ENCODE measurements around the gene ZNF575. TPM values are rescaled to one million over a fixed set of nuclear protein-coding genes. Genes with fewer than 3 reads are reported as not detected.

The ZNF575 gene
- total and polyA plus RNA-seq, 4 donors = 0.08 to 1.0 (median 0.49) TPM

- Histone ChIP-seq H3K27me3 (ENCODE audit: control insufficient read depth in 4 of 4, insufficient read depth in 4 of 4, low read length in 3 of 4) (no peaks in the 10 kb centered on the region), H3K9ac (ENCODE audit: low read depth in 1 of 2, low read length in 2 of 2) (no peak overlapping the region), H3K4me1 (ENCODE audit: control insufficient read depth in 4 of 4, insufficient read depth in 4 of 4, low read length in 3 of 4) (peaks cover 17 to 57% (median 38%) of the 10 kb centered on the region in 4 donors), H3K4me3 (ENCODE audit: low read depth in 1 of 3, low read length in 3 of 3) (no peak overlapping the region), H3K9me3 (ENCODE audit: control insufficient read depth in 4 of 4, low read length in 3 of 4) (no peaks in the 10 kb centered on the region), H3K36me3 (ENCODE audit: control insufficient read depth in 4 of 4, insufficient read depth in 3 of 4, low read depth in 1 of 4, low read length in 3 of 4) (peaks cover 0 to 1% (median 0%) of the 10 kb centered on the region in 4 donors), H3K27ac (ENCODE audit: low read depth in 1 of 2, low read length in 2 of 2) (no peak overlapping the region)
- DNase-seq (ENCODE audit: low spot score) = no peak
- TF ChIP-seq SP1 (IDR thresholded peaks at IDR 0.05) (no peak), RAD21 (IDR thresholded peaks at IDR 0.05) (no peak), ATF3 (IDR thresholded peaks at IDR 0.05) (no peak), YY1 (IDR thresholded peaks at IDR 0.05) (no peak), GABPA (IDR thresholded peaks at IDR 0.05 in 1 of 2, conservative IDR thresholded peaks at IDR 0.05 in 1 of 2) (no peak), FOXA2 (IDR thresholded peaks at IDR 0.05) (no peak), FOXA1 (IDR thresholded peaks at IDR 0.05) (no peak), RXRA (IDR thresholded peaks at IDR 0.05) (no peak), EGR1 (IDR thresholded peaks at IDR 0.05; ENCODE audit: low read depth in 2 of 2) (no peak), MAX (IDR thresholded peaks at IDR 0.05) (no peak), TAF1 (conservative IDR thresholded peaks at IDR 0.05) (no peak), HNF4G (IDR thresholded peaks at IDR 0.05) (no peak), HNF4A (conservative IDR thresholded peaks at IDR 0.05) (no peak), NR2F2 (IDR thresholded peaks at IDR 0.05) (no peak), JUND (IDR thresholded peaks at IDR 0.05) (no peak), ZBTB33 (IDR thresholded peaks at IDR 0.05) (no peak)
- TF ChIP-seq, protein P1, sequence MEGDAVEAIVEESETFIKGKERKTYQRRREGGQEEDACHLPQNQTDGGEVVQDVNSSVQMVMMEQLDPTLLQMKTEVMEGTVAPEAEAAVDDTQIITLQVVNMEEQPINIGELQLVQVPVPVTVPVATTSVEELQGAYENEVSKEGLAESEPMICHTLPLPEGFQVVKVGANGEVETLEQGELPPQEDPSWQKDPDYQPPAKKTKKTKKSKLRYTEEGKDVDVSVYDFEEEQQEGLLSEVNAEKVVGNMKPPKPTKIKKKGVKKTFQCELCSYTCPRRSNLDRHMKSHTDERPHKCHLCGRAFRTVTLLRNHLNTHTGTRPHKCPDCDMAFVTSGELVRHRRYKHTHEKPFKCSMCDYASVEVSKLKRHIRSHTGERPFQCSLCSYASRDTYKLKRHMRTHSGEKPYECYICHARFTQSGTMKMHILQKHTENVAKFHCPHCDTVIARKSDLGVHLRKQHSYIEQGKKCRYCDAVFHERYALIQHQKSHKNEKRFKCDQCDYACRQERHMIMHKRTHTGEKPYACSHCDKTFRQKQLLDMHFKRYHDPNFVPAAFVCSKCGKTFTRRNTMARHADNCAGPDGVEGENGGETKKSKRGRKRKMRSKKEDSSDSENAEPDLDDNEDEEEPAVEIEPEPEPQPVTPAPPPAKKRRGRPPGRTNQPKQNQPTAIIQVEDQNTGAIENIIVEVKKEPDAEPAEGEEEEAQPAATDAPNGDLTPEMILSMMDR (IDR thresholded peaks at IDR 0.05; ENCODE audit: low read depth, low read length, missing input control) = no peak
- TF ChIP-seq, protein P2, sequence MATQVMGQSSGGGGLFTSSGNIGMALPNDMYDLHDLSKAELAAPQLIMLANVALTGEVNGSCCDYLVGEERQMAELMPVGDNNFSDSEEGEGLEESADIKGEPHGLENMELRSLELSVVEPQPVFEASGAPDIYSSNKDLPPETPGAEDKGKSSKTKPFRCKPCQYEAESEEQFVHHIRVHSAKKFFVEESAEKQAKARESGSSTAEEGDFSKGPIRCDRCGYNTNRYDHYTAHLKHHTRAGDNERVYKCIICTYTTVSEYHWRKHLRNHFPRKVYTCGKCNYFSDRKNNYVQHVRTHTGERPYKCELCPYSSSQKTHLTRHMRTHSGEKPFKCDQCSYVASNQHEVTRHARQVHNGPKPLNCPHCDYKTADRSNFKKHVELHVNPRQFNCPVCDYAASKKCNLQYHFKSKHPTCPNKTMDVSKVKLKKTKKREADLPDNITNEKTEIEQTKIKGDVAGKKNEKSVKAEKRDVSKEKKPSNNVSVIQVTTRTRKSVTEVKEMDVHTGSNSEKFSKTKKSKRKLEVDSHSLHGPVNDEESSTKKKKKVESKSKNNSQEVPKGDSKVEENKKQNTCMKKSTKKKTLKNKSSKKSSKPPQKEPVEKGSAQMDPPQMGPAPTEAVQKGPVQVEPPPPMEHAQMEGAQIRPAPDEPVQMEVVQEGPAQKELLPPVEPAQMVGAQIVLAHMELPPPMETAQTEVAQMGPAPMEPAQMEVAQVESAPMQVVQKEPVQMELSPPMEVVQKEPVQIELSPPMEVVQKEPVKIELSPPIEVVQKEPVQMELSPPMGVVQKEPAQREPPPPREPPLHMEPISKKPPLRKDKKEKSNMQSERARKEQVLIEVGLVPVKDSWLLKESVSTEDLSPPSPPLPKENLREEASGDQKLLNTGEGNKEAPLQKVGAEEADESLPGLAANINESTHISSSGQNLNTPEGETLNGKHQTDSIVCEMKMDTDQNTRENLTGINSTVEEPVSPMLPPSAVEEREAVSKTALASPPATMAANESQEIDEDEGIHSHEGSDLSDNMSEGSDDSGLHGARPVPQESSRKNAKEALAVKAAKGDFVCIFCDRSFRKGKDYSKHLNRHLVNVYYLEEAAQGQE (IDR thresholded peaks at IDR 0.05) = no peak
- WGBS = 86% methylated on average over 43 of the region's 43 CpGs
These were observed 31.1 kb upstream of the ZNF575 start for GRCh38 chr19:43501661-43502418.
